Measurements from ENCODE around the gene C17orf75.

C17orf75 gene

GRCh38 chr17:32302860-32303649 is 38.9 kb downstream of the C17orf75 start:
- no peak for DNase-seq

GRCh38 chr17:32302037-32302436 is 39.9 kb downstream of the C17orf75 start:
- DNase-seq, result no peak

- DNase-seq, result no peak
These were observed 42.3 kb downstream of the C17orf75 start for GRCh38 chr17:32299580-32300164.

GRCh38 chr17:32298721-32299579 is 43.0 kb downstream of the C17orf75 start:
- no peak for DNase-seq

GRCh38 chr17:32298298-32298697 is 43.7 kb downstream of the C17orf75 start:
- DNase-seq, result no peak

- no peak for DNase-seq
These were observed 44.1 kb downstream of the C17orf75 start for GRCh38 chr17:32297860-32298259.

GRCh38 chr17:32297424-32297823 is 44.5 kb downstream of the C17orf75 start:
- DNase-seq, result no peak

- no peak for DNase-seq
These were observed 49.9 kb downstream of the C17orf75 start for GRCh38 chr17:32292094-32292493.

GRCh38 chr17:32289471-32290070 is 52.4 kb downstream of the C17orf75 start:
- no peak for DNase-seq

GRCh38 chr17:32288615-32289014 is 53.4 kb downstream of the C17orf75 start:
- DNase-seq, result no peak

GRCh38 chr17:32287804-32288511 is 54.0 kb downstream of the C17orf75 start:
- no peak for DNase-seq

- no peak for DNase-seq
These were observed 55.5 kb downstream of the C17orf75 start for GRCh38 chr17:32286518-32286900.

- no peak for DNase-seq
These were observed 56.0 kb downstream of the C17orf75 start for GRCh38 chr17:32285746-32286517.

- DNase-seq, result no peak
These were observed 56.7 kb downstream of the C17orf75 start for GRCh38 chr17:32285306-32285705.

GRCh38 chr17:32283745-32284201 is 58.2 kb downstream of the C17orf75 start:
- DNase-seq, result no peak

GRCh38 chr17:32281011-32281451 is 60.9 kb downstream of the C17orf75 start:
- no peak for DNase-seq

GRCh38 chr17:32279891-32280716 is 61.9 kb downstream of the C17orf75 start:
- no peak for DNase-seq

- DNase-seq, result no peak
These were observed 63.2 kb downstream of the C17orf75 start for GRCh38 chr17:32278815-32279214.

All from stimulated activated CD4-positive, alpha-beta T cell treated with anti-CD3 and anti-CD28 coated beads, Interleukin-1b, Interleukin-23, amount 100 ng/mL, for 48 hours (primary cell).